Neural cell (in vitro differentiated cells): ENCODE results near the gene HDGFL2. TPM values are rescaled to one million over a fixed set of nuclear protein-coding genes. Genes with fewer than 3 reads are reported as not detected.

Experiments used
- H2AFZ ChIP-seq: fragments of 200-600, 300-800 bp; sonication (generic), shearing (Covaris generic); 2 replicates; pipeline ENCODE4 v1.6.0; 2014; ENCODE audit warnings: low read depth, mild to moderate bottlenecking, antibody characterized with exemption, low read length, moderate library complexity
- H3F3A ChIP-seq: fragments of 200-600 bp; shearing (Covaris generic); 2 replicates; pipeline ENCODE4 v1.6.1; 2016; ENCODE audit warnings: mild to moderate bottlenecking, moderate library complexity, mixed read lengths, antibody characterized with exemption, low read length; ENCODE audit not compliant: insufficient read depth, poor library complexity, severe bottlenecking
- H3K27ac ChIP-seq: fragments of 200-600, 300-800 bp; sonication (generic), shearing (Covaris generic); 2 replicates; pipeline ENCODE4 v1.5.1; 2014; ENCODE audit warnings: mild to moderate bottlenecking, low read length, moderate library complexity
- H3K27me3 ChIP-seq: fragments of 300-800, 200-600 bp; sonication (generic), shearing (Covaris generic); 2 replicates; pipeline ENCODE4 v1.6.0; 2014; ENCODE audit warnings: mild to moderate bottlenecking, low read depth, low read length, moderate library complexity; ENCODE audit not compliant: insufficient read depth
- H3K36me3 ChIP-seq: fragments of 300-800, 200-600 bp; sonication (generic), shearing (Covaris generic); 2 replicates; pipeline ENCODE4 v1.5.1; 2014; ENCODE audit warnings: mild to moderate bottlenecking, antibody characterized with exemption, low read length, moderate library complexity; ENCODE audit not compliant: insufficient read depth
- H3K4me2 ChIP-seq: fragments of 300-800, 200-600 bp; sonication (generic), shearing (Covaris generic); 2 replicates; pipeline ENCODE4 v1.6.0; 2014; ENCODE audit warnings: mild to moderate bottlenecking, low read length
- H3K4me3 ChIP-seq: fragments of 300-800, 200-600 bp; sonication (generic), shearing (Covaris generic); 2 replicates; pipeline ENCODE4 v1.5.1; 2014; ENCODE audit warnings: mild to moderate bottlenecking, low read length, moderate library complexity
- H3K79me2 ChIP-seq: fragments of 200-600 bp; shearing (Covaris generic); replicated peaks from 2 replicates; pipeline ENCODE4 v1.6.0; 2014; ENCODE audit warnings: mild to moderate bottlenecking, low read length, moderate library complexity; ENCODE audit not compliant: insufficient read depth
- H3K9ac ChIP-seq: fragments of 300-800, 200-600 bp; sonication (generic), shearing (Covaris generic); 2 replicates; pipeline ENCODE4 v1.6.1; 2016; ENCODE audit warnings: mild to moderate bottlenecking, low read length, mixed read lengths
- H3K9me2 ChIP-seq: fragments of 200-600 bp; shearing (Covaris generic); 2 replicates; pipeline ENCODE4 v1.6.1; 2016; ENCODE audit warnings: mild to moderate bottlenecking, low read length, mixed read lengths; ENCODE audit not compliant: insufficient read depth
- H3K9me3 ChIP-seq: fragments of 200-600, 300-800 bp; sonication (generic), shearing (Covaris generic); 2 replicates; pipeline ENCODE4 v1.6.1; 2016; ENCODE audit warnings: mild to moderate bottlenecking, mixed run types, low read length, moderate library complexity, mixed read lengths
- H4K20me1 ChIP-seq: fragments of 200-600 bp; shearing (Covaris generic); 2 replicates; pipeline ENCODE4 v1.6.1; 2016; ENCODE audit warnings: mild to moderate bottlenecking, mixed run types; ENCODE audit not compliant: insufficient read depth
- EP300 ChIP-seq: fragments of 450-650 bp; conservative IDR thresholded peaks from 2 replicates; pipeline ENCODE4 v1.6.1; 2014; ENCODE audit warnings: antibody characterized with exemption, mild to moderate bottlenecking, moderate library complexity; ENCODE audit not compliant: poor library complexity, severe bottlenecking
- EZH2 ChIP-seq: fragments of 200-600, 300-800 bp; shearing (Covaris generic), sonication (generic); IDR thresholded peaks from 2 replicates; pipeline ENCODE4 v1.6.1; 2014; ENCODE audit warnings: antibody characterized with exemption, low read length, borderline replicate concordance, mild to moderate bottlenecking; ENCODE audit not compliant: insufficient read depth, poor library complexity, severe bottlenecking
- MXI1 ChIP-seq: fragments of 450-650 bp; conservative IDR thresholded peaks from 2 replicates; pipeline ENCODE4 v1.6.1; 2014; ENCODE audit warnings: antibody characterized with exemption, mild to moderate bottlenecking; ENCODE audit not compliant: poor library complexity, severe bottlenecking
- POLR2AphosphoS5 ChIP-seq: IDR thresholded peaks from 2 replicates; pipeline ENCODE4 v1.6.1; 2012
- RAD21 ChIP-seq: fragments of 450-650 bp; conservative IDR thresholded peaks from 2 replicates; pipeline ENCODE4 v1.6.1; 2014; ENCODE audit warnings: antibody characterized with exemption, mild to moderate bottlenecking, moderate library complexity
- SMC3 ChIP-seq: fragments of 450-650 bp; conservative IDR thresholded peaks from 2 replicates; pipeline ENCODE4 v1.6.1; 2014; ENCODE audit warnings: antibody characterized with exemption, mild to moderate bottlenecking, moderate library complexity; ENCODE audit not compliant: poor library complexity
- TAF1 ChIP-seq: IDR thresholded peaks from 2 replicates; pipeline ENCODE4 v1.6.1; 2012; ENCODE audit warnings: low read depth
- polyA plus RNA-seq: library from polyadenylated mRNA; depleted of rRNA; stranded (reverse); fragments of >200 nt; gene quantifications from 2 replicates; pipeline ENCODE4 v1.2.3, GENCODE V29; 2014
- TF ChIP-seq, protein P1 (sequence below): IDR thresholded peaks from 2 replicates; pipeline ENCODE4 v1.6.1; 2012; ENCODE audit warnings: borderline replicate concordance
- TF ChIP-seq, protein P2 (sequence below): fragments of 450-650 bp; IDR thresholded peaks from 2 replicates; pipeline ENCODE4 v1.5.1; 2014; ENCODE audit warnings: antibody characterized with exemption, mild to moderate bottlenecking, moderate library complexity; ENCODE audit not compliant: poor library complexity, severe bottlenecking

The HDGFL2 gene
- polyA plus RNA-seq, 1 donor from 2014 or later = 79.7 TPM

DNA sequence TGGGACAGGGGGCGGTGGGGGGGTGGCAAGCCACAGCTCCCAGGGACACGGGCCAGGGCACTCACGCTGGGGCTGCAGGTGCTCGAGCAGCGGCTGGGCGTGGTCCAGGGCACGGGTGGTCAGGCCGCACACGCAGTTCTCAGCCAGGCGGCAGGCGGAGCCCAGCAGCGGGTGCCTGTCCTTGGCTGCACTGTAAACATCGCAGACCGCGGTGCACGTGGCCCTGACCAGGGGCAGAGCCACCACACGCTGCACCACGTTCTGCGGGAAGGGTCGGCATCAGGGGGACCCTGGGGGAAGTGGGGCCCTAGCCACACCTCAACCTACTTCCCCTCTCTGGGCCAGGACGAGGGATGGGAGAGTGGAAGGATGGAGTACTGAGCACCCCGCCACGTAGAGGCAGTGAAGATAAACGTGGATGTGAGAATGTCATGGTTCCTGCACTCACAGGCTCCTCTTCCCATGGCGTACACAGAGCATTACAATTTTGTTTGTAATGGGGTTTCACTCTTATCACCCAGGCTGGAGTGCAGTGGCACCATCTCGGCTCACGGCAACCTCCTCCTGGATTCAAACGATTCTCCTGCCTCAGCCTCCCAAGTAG is 59.6 kb downstream of the HDGFL2 start:
- H3K9me3 ChIP-seq = no peaks in the 10 kb centered on the region
- H3K4me3 ChIP-seq = no peak overlapping the region
- H4K20me1 ChIP-seq = no peaks in the 10 kb centered on the region
- no peaks in the 10 kb centered on the region for H3K79me2 ChIP-seq
- H3K36me3 ChIP-seq = no peaks in the 10 kb centered on the region
- no peak overlapping the region for H3K27ac ChIP-seq
- TF ChIP-seq EP300 (no peak), RAD21 (no peak), POLR2AphosphoS5 (no peak), TAF1 (no peak), SMC3 (no peak), EZH2 (no peak)
- TF ChIP-seq, protein P1, sequence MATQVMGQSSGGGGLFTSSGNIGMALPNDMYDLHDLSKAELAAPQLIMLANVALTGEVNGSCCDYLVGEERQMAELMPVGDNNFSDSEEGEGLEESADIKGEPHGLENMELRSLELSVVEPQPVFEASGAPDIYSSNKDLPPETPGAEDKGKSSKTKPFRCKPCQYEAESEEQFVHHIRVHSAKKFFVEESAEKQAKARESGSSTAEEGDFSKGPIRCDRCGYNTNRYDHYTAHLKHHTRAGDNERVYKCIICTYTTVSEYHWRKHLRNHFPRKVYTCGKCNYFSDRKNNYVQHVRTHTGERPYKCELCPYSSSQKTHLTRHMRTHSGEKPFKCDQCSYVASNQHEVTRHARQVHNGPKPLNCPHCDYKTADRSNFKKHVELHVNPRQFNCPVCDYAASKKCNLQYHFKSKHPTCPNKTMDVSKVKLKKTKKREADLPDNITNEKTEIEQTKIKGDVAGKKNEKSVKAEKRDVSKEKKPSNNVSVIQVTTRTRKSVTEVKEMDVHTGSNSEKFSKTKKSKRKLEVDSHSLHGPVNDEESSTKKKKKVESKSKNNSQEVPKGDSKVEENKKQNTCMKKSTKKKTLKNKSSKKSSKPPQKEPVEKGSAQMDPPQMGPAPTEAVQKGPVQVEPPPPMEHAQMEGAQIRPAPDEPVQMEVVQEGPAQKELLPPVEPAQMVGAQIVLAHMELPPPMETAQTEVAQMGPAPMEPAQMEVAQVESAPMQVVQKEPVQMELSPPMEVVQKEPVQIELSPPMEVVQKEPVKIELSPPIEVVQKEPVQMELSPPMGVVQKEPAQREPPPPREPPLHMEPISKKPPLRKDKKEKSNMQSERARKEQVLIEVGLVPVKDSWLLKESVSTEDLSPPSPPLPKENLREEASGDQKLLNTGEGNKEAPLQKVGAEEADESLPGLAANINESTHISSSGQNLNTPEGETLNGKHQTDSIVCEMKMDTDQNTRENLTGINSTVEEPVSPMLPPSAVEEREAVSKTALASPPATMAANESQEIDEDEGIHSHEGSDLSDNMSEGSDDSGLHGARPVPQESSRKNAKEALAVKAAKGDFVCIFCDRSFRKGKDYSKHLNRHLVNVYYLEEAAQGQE = no peak
- TF ChIP-seq, protein P2, sequence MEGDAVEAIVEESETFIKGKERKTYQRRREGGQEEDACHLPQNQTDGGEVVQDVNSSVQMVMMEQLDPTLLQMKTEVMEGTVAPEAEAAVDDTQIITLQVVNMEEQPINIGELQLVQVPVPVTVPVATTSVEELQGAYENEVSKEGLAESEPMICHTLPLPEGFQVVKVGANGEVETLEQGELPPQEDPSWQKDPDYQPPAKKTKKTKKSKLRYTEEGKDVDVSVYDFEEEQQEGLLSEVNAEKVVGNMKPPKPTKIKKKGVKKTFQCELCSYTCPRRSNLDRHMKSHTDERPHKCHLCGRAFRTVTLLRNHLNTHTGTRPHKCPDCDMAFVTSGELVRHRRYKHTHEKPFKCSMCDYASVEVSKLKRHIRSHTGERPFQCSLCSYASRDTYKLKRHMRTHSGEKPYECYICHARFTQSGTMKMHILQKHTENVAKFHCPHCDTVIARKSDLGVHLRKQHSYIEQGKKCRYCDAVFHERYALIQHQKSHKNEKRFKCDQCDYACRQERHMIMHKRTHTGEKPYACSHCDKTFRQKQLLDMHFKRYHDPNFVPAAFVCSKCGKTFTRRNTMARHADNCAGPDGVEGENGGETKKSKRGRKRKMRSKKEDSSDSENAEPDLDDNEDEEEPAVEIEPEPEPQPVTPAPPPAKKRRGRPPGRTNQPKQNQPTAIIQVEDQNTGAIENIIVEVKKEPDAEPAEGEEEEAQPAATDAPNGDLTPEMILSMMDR = no peak
- no peaks in the 10 kb centered on the region for H3K9me2 ChIP-seq
- H3F3A ChIP-seq = no peaks in the 10 kb centered on the region
- no peak overlapping the region for H3K9ac ChIP-seq
- H3K4me2 ChIP-seq = no peak overlapping the region
- no peak overlapping the region for H2AFZ ChIP-seq
- H3K27me3 ChIP-seq = no peaks in the 10 kb centered on the region

DNA sequence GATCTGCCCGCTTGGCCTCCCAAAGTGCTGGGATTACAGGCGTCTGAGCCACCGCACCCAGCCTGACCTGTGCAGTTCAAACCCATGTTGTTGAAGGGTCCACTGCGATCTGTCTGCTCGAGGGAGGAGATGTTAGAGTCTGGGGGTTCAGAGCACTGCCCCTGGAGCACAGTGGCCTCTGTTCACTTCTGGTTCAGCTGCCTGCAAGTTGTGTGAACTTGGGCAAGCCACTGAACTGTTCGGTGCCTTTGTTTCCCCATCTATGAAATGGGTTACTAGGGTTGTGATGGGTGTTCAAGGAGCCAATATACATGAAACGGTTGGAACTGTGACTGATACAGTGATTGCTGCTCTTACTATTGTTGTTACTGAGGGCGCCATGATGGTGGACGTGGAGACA is 61.2 kb downstream of the HDGFL2 start:
- Histone ChIP-seq H3K36me3 (no peaks in the 10 kb centered on the region), H3K27me3 (no peaks in the 10 kb centered on the region), H3K9me2 (no peaks in the 10 kb centered on the region), H3K27ac (no peak overlapping the region), H3K79me2 (no peaks in the 10 kb centered on the region), H3K9ac (no peak overlapping the region), H3K4me2 (no peak overlapping the region), H4K20me1 (no peaks in the 10 kb centered on the region), H2AFZ (no peak overlapping the region), H3K4me3 (no peak overlapping the region), H3K9me3 (no peaks in the 10 kb centered on the region), H3F3A (no peaks in the 10 kb centered on the region)
- no peak for TF ChIP-seq SMC3

DNA sequence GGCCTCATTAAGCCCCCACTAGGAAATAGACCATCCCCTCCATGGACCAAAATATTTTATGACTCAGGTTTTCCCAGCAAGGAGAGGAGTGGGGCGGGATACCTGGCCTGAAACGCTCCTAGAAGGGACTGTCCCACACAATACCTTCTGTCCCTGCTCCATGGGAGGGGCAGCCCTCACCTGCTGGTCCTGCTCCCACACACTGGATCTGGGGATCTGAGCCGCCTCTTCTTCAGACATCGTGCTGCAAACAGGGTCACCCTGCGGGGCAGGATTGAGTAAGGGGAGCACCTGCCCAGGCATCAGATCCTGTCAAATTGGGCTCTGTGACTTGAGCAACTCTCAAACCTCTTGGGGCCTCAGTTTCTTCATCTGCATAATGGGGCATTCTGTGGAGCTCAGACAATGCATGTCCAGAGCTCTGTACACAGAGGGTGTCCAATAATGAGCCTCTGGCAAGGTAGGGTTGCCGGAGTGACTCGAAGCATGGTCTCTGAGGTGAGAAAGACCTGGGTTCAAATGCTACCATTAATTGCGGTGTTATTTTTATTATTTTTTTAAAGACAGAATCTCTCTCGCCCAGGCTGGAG is 61.8 kb downstream of the HDGFL2 start:
- Histone ChIP-seq H3K27ac (no peak overlapping the region), H2AFZ (no peak overlapping the region)

More for the DNA sequence above, 61.8 kb downstream of the HDGFL2 start:
- no peak overlapping the region for H3K4me3 ChIP-seq
- no peaks in the 10 kb centered on the region for H3K36me3 ChIP-seq
- no peaks in the 10 kb centered on the region for H3K9me3 ChIP-seq
- no peaks in the 10 kb centered on the region for H4K20me1 ChIP-seq
- no peak overlapping the region for H3K9ac ChIP-seq
- H3K9me2 ChIP-seq = no peaks in the 10 kb centered on the region
- H3K79me2 ChIP-seq = no peaks in the 10 kb centered on the region
- H3F3A ChIP-seq = no peaks in the 10 kb centered on the region
- no peaks in the 10 kb centered on the region for H3K27me3 ChIP-seq
- no peak overlapping the region for H3K4me2 ChIP-seq
- TF ChIP-seq, protein P2 = no peak
- TF ChIP-seq MXI1 (no peak), EZH2 (no peak)
